IMR-90 (cell line): Measurements from ENCODE around the gene GMFB.

ENCODE experiments used
- CTCF ChIP-seq: conservative IDR thresholded peaks from 2 replicates; pipeline ENCODE4 v1.5.1; 2012; ENCODE audit warnings: mild to moderate bottlenecking, low read depth, low read length, improper control_type of control experiment
- MAZ ChIP-seq: IDR thresholded peaks from 2 replicates; pipeline ENCODE4 v1.6.1; 2012; ENCODE audit warnings: low read depth, mild to moderate bottlenecking, low read length, improper control_type of control experiment, moderate library complexity, borderline replicate concordance
- RCOR1 ChIP-seq: IDR thresholded peaks from 2 replicates; pipeline ENCODE4 v1.6.1; 2012; ENCODE audit warnings: mild to moderate bottlenecking, low read length, improper control_type of control experiment; ENCODE audit not compliant: insufficient replicate concordance
- RFX5 ChIP-seq: IDR thresholded peaks from 2 replicates; pipeline ENCODE4 v1.8.0; 2012; ENCODE audit warnings: low read depth, mild to moderate bottlenecking, low read length, moderate library complexity
- USF2 ChIP-seq: fragments of 150-350 bp; IDR thresholded peaks from 2 replicates; pipeline ENCODE4 v1.6.1; 2017; ENCODE audit warnings: mild to moderate bottlenecking, antibody characterized with exemption, low read length, low read depth

GRCh38 chr14:54440873-54441868 lies 47.6 kb downstream of the GMFB start, which contains the start of gene CNIH1:
- TF ChIP-seq CTCF (peak; percentile 95), MAZ (peak; percentile 79), USF2 (no peak), RFX5 (no peak), RCOR1 (no peak)
